Small intestine (tissue), 16 donors: ENCODE measurements around the gene RALA. TPM values are rescaled to one million over a fixed set of nuclear protein-coding genes. Genes with fewer than 3 reads are reported as not detected.

ENCODE experiments used
- DNase-seq, 2 donors: peaks; one replicate each; pipeline versions ENCODE4 v3.0.0 to v3.0.0-alpha.2; 2013
- FAIRE-seq: peaks from 2 replicates; lab custom pipeline; 2012; peaks lifted over from hg19 to GRCh38; lab: Jason Lieb, UNC
- H3K27ac ChIP-seq, 3 donors: one replicate each; pipeline ENCODE4 v1.5.1; 2013; ENCODE audit warnings: low read length in 2 of 3, mild to moderate bottlenecking in 2 of 3, control low read depth in 1 of 3, inconsistent platforms in 1 of 3, low read depth in 1 of 3, moderate library complexity in 1 of 3
- H3K27me3 ChIP-seq, 3 donors: one replicate each; pipeline ENCODE4 v1.6.1; 2013; ENCODE audit warnings: low read length in 3 of 3, inconsistent platforms in 1 of 3; ENCODE audit not compliant: control insufficient read depth in 3 of 3, insufficient read depth in 3 of 3
- H3K36me3 ChIP-seq, 3 donors: one replicate each; pipeline ENCODE4 v1.6.1; 2013; ENCODE audit warnings: low read length in 3 of 3, inconsistent platforms in 1 of 3, low read depth in 1 of 3, mild to moderate bottlenecking in 1 of 3, moderate library complexity in 1 of 3; ENCODE audit not compliant: control insufficient read depth in 3 of 3, insufficient read depth in 2 of 3
- H3K4me1 ChIP-seq, 3 donors: one replicate each; pipeline ENCODE4 v1.6.1; 2013; ENCODE audit warnings: low read length in 2 of 3, inconsistent platforms in 1 of 3, low read depth in 1 of 3, mild to moderate bottlenecking in 1 of 3, moderate library complexity in 1 of 3; ENCODE audit not compliant: control insufficient read depth in 3 of 3, insufficient read depth in 2 of 3
- H3K4me3 ChIP-seq, 3 donors: one replicate each; pipeline ENCODE4 v1.5.1; 2013; ENCODE audit warnings: low read length in 3 of 3, control low read depth in 1 of 3, inconsistent platforms in 1 of 3, low read depth in 1 of 3, mild to moderate bottlenecking in 1 of 3, moderate library complexity in 1 of 3
- H3K9me3 ChIP-seq, 2 donors: one replicate each; pipeline ENCODE4 v1.6.1; 2013; ENCODE audit warnings: low read depth in 1 of 2, low read length in 1 of 2; ENCODE audit not compliant: control insufficient read depth in 2 of 2, insufficient read depth in 1 of 2
- WGBS, 3 donors: extraction: QIAGEN DNeasy Blood & Tissue Kit; methylation state at CpG; one replicate each; pipeline ENCODE4 v1.1.7; 2013; 5-methylcytosine and 5-hydroxymethylcytosine counted together
- long read RNA-seq, 10 donors: transcript quantifications; one replicate each; lab custom pipeline, GENCODE V29; 2026
- polyA plus RNA-seq, 4 donors: library from polyadenylated mRNA; stranded (reverse) in 3 of 4; unstranded in 1 of 4; fragments of 200-250 nt in 3 of 4; fragments of 120-200 nt in 1 of 4; gene quantifications; one replicate each; pipeline versions ENCODE4 v1.2.1 to v1.2.3, GENCODE V29; 2013
- donor health status: healthy with polysubstance abuse.
- donor health status: control.
- donor health status: control.
- donor health status: Bipolar disorder and iron deficiency.
- donor health status: healthy.

Gene RALA
- 10 to 100 TPM; 37.3 to 57.7 (median 49.7) TPM for polyA plus RNA-seq
- long read RNA-seq, donor 1, transcript RALA-201 (5 exons, 2,880 nt): major isoform, 37 of 155 reads
- long read RNA-seq, donor 1, partial matches to known transcripts: 118 of 155 reads
- long read RNA-seq, donor 1, other reads (novel, unspliced or antisense): 0 of 155 reads
- long read RNA-seq, donor 2, transcript RALA-201 (5 exons, 2,880 nt): major isoform, 10 of 19 reads
- long read RNA-seq, donor 2, partial matches to known transcripts: 9 of 19 reads
- long read RNA-seq, donor 2, other reads (novel, unspliced or antisense): 0 of 19 reads
- long read RNA-seq, donor 3, transcript RALA-201 (5 exons, 2,880 nt): major isoform, 12 of 43 reads
- long read RNA-seq, donor 3, partial matches to known transcripts: 31 of 43 reads
- long read RNA-seq, donor 3, other reads (novel, unspliced or antisense): 0 of 43 reads
- long read RNA-seq, donor 4, partial matches to known transcripts: 0 of 1 reads
- long read RNA-seq, donor 4, other reads (novel, unspliced or antisense): 0 of 1 reads
- long read RNA-seq, donor 5, transcript RALA-201 (5 exons, 2,880 nt): major isoform, 13 of 21 reads
- long read RNA-seq, donor 5, partial matches to known transcripts: 8 of 21 reads
- long read RNA-seq, donor 5, other reads (novel, unspliced or antisense): 0 of 21 reads
- long read RNA-seq, donor 6, transcript RALA-201 (5 exons, 2,880 nt): major isoform, 12 of 26 reads
- long read RNA-seq, donor 6, partial matches to known transcripts: 14 of 26 reads
- long read RNA-seq, donor 6, other reads (novel, unspliced or antisense): 0 of 26 reads
- long read RNA-seq, donor 7, transcript RALA-201 (5 exons, 2,880 nt): major isoform, 32 of 101 reads
- long read RNA-seq, donor 7, partial matches to known transcripts: 68 of 101 reads
- long read RNA-seq, donor 7, other reads (novel, unspliced or antisense): 0 of 101 reads
- long read RNA-seq, donor 8, partial matches to known transcripts: 0 of 4 reads
- long read RNA-seq, donor 8, other reads (novel, unspliced or antisense): 0 of 4 reads
- long read RNA-seq, donor 9, transcript RALA-201 (5 exons, 2,880 nt): major isoform, 5 of 16 reads
- long read RNA-seq, donor 9, partial matches to known transcripts: 11 of 16 reads
- long read RNA-seq, donor 9, other reads (novel, unspliced or antisense): 0 of 16 reads
- long read RNA-seq, donor 10, transcript RALA-201 (5 exons, 2,880 nt): major isoform, 21 of 56 reads
- long read RNA-seq, donor 10, partial matches to known transcripts: 35 of 56 reads
- long read RNA-seq, donor 10, other reads (novel, unspliced or antisense): 0 of 56 reads

DNA sequence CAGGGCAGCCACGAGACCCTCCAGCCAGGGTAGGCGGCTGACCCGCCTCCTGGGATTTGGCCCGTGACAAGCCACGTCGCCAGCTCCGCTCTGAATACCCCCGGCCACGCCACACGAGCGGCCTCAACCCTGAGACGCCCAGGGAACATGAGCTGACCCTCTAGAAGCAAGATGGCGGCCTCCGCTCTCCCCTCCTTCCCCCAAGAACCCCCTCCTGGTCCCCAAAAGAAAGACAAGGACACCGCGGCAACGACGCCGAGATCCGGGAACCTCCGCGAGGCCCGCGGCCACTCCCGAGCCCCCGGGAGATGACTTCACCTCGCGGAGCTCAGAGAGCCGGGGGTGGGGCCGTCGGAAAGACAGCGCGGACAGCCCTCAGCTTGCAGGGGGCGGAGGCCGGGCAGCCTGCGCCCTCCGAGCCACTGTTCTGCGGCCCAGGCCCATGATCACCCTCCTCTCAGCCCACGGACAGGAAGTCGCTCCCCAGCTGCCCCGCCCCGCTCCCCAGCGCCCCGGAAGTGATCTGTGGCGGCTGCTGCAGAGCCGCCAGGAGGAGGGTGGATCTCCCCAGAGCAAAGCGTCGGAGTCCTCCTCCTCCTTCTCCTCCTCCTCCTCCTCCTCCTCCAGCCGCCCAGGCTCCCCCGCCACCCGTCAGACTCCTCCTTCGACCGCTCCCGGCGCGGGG is at the start of gene RALA:
Gene RALA (plus strand): TSS at position 526 of the 685 bp plus-strand sequence. CDS start 63,096 bp downstream, outside the sequence.
- Histone ChIP-seq H3K4me3 (peak within 1 kb of the TSS; percentile 83 to 88 (median 87)), H3K9me3 (no peaks in the 10 kb centered on the region), H3K27ac (peak within 1 kb of the TSS; percentile 78 to 96 (median 93)), H3K4me1 (peaks cover 7 to 14% (median 11%) of the 10 kb centered on the region in 3 donors), H3K27me3 (no peaks in the 10 kb centered on the region), H3K36me3 (no peaks in the 10 kb centered on the region)
- FAIRE-seq (no peak), DNase-seq (peak; percentile 93 to 96)
- 0 to 2% (median 1%) methylated on average over 38 to 56 of the region's 56 CpGs for WGBS, 3 donors

GRCh38 chr7:39574673-39575349 is 48.6 kb upstream of the RALA start:
- 88 to 92% (median 89%) methylated on average over 2 of the region's 2 CpGs for WGBS, 3 donors
- peaks cover 2 to 23% (median 6%) of the 10 kb centered on the region in 3 donors for H3K36me3 ChIP-seq
- no peak overlapping the region for H3K4me3 ChIP-seq
- no peaks in the 10 kb centered on the region for H3K27me3 ChIP-seq
- no peak overlapping the region for H3K27ac ChIP-seq
- no peak for FAIRE-seq
- H3K9me3 ChIP-seq: no peaks in the 10 kb centered on the region
- no peaks in the 10 kb centered on the region for H3K4me1 ChIP-seq
- DNase-seq: no peak

DNA sequence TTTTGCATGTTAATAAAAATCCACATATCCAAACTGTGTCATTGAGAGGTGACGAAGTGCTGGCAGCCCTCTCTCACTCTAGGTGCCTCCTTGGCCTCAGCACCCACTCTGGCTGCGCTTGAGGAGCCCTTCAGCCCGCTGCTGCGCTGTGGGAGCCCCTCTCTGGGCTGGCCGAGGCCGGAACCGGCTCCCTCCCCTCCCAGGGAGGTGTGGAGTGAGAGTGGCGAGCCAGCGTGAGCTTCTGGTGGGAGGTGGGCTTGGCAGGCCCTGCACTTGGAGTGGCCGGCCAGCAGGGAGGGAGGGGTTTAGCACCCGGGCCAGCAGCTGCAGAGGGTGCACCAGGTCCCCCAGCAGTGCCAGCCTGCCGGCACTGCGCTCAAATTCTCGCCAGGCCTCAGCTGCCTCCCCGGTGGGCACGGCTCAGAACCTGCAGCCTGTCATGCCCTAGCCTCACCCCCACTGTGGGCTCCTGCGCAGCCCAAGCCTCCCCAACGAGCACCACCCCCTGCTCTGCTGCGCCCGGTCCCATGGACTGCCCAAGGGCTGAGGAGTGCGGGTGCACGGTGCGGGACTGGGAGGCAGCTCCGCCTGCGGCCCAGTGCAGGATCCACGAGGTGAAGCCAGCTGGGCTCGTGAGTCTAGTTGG is 46.0 kb upstream of the RALA start:
- no peak for DNase-seq
- Histone ChIP-seq H3K4me1 (peaks cover 0 to 2% (median 0%) of the 10 kb centered on the region in 3 donors), H3K4me3 (no peak overlapping the region), H3K36me3 (peaks cover 2 to 20% (median 4%) of the 10 kb centered on the region in 3 donors), H3K9me3 (no peaks in the 10 kb centered on the region), H3K27ac (no peak overlapping the region), H3K27me3 (no peaks in the 10 kb centered on the region)
- 92 to 96% (median 93%) methylated on average over 26 to 27 of the region's 27 CpGs for WGBS, 3 donors
- FAIRE-seq: no peak

DNA sequence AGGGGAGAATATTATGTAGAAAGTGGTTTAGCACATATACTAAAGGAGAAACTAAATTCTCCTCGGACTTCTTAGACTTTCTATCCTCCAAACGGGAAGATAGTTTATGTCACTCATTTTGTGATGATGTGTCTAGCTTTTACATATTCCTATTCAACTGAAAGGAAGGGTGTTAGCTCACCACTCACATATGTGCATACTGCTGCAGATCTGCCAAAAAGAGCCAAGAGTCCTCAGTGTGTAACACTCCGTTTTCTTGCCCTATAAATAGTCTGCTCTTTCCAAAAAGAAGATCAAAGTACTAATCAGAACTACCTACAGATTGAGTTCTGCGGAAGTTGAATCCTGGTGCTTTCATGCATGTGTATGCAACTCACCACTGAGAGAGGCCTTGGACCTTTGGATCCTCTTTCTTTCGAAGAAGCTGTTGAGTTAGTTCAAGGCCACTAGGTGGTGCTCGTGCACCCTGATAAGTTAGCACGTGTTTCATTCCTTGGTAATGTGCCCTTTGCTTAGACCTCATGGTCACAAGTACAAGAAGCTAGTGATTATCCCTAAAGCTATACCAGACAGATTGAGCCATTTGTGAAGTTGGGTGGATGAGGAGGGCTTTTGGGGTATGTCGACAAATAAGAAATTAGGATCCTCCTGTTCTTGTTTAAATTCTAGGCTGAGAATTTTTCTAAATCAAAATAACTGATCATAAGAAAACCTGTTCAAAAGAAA is 43.1 kb upstream of the RALA start:
- no peak overlapping the region for H3K4me3 ChIP-seq
- H3K4me1 ChIP-seq: peaks cover 0 to 2% (median 0%) of the 10 kb centered on the region in 3 donors
- H3K27ac ChIP-seq: peak overlapping the region in 1 of 3 donors; percentile 36
- H3K9me3 ChIP-seq: no peaks in the 10 kb centered on the region
- 8 to 19% (median 11%) methylated on average over 8 of the region's 8 CpGs for WGBS, 3 donors
- peaks cover 2 to 12% (median 3%) of the 10 kb centered on the region in 3 donors for H3K36me3 ChIP-seq
- FAIRE-seq: no peak
- peak; percentile 96 to 97 for DNase-seq
- H3K27me3 ChIP-seq: no peaks in the 10 kb centered on the region

DNA sequence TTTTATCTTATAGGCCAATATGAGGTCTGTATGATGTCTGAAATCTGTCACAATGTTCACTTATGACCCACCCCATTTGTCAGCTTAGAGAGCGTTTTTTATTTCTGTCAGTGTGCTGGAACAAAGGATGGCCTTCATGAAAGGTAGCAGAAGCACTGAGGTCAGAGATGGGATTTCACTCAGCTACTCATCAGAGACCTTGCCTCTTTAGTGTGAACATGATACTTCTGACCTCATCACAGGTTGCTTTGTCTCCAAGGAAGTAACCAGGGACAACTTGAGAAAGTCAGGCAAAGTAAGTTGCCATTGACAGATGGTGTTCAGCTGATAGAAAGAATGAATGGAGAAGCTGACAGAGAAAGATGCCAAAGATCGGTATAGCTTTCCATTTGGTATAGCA is 40.8 kb upstream of the RALA start:
- DNase-seq (no peak), FAIRE-seq (no peak)
- Histone ChIP-seq H3K27ac (no peak overlapping the region), H3K27me3 (no peaks in the 10 kb centered on the region), H3K36me3 (peaks cover 0 to 7% (median 2%) of the 10 kb centered on the region in 3 donors), H3K9me3 (no peaks in the 10 kb centered on the region), H3K4me3 (no peak overlapping the region), H3K4me1 (peaks cover 0 to 2% (median 0%) of the 10 kb centered on the region in 3 donors)
- 96 to 98% (median 97%) methylated on average over 2 of the region's 2 CpGs for WGBS, 3 donors

DNA sequence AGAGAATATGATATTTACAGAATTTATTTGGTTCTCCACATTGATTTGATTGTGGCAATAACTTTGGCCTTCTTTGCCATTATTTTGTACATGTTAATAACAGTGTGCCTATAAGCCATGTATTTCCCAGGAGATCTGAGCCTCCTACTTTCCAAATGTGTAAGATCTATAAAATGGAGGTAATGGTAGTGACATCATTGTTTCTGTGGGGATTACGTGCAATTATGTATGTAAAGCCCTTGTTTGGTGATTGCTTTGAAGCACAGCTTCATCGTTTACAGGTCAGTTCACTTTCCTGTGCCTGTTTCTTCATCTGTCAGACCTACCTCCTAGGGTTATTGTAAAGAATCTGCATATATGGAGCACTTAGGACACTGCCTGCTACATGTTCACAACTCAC is 39.8 kb upstream of the RALA start:
- Histone ChIP-seq H3K4me3 (no peak overlapping the region), H3K9me3 (no peaks in the 10 kb centered on the region), H3K4me1 (peaks cover 0 to 2% (median 0%) of the 10 kb centered on the region in 3 donors), H3K27ac (no peak overlapping the region), H3K27me3 (no peaks in the 10 kb centered on the region), H3K36me3 (peaks cover 0 to 3% (median 2%) of the 10 kb centered on the region in 3 donors)
- DNase-seq: no peak
- 81 to 90% (median 82%) methylated on average over 2 of the region's 2 CpGs for WGBS, 3 donors
- no peak for FAIRE-seq
